Endothelial cell (in vitro differentiated cells): ENCODE measurements around the gene CLK1. TPM values are rescaled to one million over a fixed set of nuclear protein-coding genes. Genes with fewer than 3 reads are reported as not detected.
"Not testable (repeated sequence)": the region's sequence is repeated elsewhere in the genome, so short reads cannot be mapped to it uniquely, and the experiment has no call there.

ENCODE experiments used
- DNase-seq: peaks from one replicate; pipeline ENCODE4 v3.0.0; 2021; ENCODE audit warnings: low spot score
- H3K27ac Mint-ChIP-seq: one replicate; pipeline ENCODE4 v1.8.0; 2021; ENCODE audit warnings: mixed read lengths, inconsistent platforms; ENCODE audit not compliant: unreplicated experiment
- H3K27me3 Mint-ChIP-seq: one replicate; pipeline ENCODE4 v1.8.0; 2021; ENCODE audit warnings: mild to moderate bottlenecking, moderate library complexity, mixed read lengths, inconsistent platforms; ENCODE audit not compliant: unreplicated experiment
- H3K36me3 Mint-ChIP-seq: one replicate; pipeline ENCODE4 v1.8.0; 2021; ENCODE audit warnings: mild to moderate bottlenecking, low read depth, mixed read lengths, inconsistent platforms; ENCODE audit not compliant: unreplicated experiment
- H3K4me1 Mint-ChIP-seq: one replicate; pipeline ENCODE4 v1.8.0; 2021; ENCODE audit warnings: mild to moderate bottlenecking, mixed read lengths, inconsistent platforms; ENCODE audit not compliant: unreplicated experiment
- H3K4me3 Mint-ChIP-seq: one replicate; pipeline ENCODE4 v1.8.0; 2021; ENCODE audit warnings: mild to moderate bottlenecking, mixed read lengths, inconsistent platforms; ENCODE audit not compliant: unreplicated experiment
- H3K9me3 Mint-ChIP-seq: one replicate; pipeline ENCODE4 v1.8.0; 2021; ENCODE audit warnings: mixed read lengths, inconsistent platforms; ENCODE audit not compliant: unreplicated experiment
- total RNA-seq: library from RNA; stranded (reverse); fragmentation: NEBNext Ultra II Directional; extraction: Animal tissue kit (Norgen Biotek cat#: 25700); gene quantifications from one replicate; pipeline ENCODE4 v1.2.1, GENCODE V29; 2021; ENCODE audit not compliant: unreplicated experiment
- TF ChIP-seq, protein P1 (sequence below): fragments of 200-600 bp; sonication (generic); IDR thresholded peaks from one replicate; pipeline ENCODE4 v1.5.0; 2021; ENCODE audit warnings: antibody characterized with exemption; ENCODE audit not compliant: unreplicated experiment

The CLK1 gene
- total RNA-seq, 1 donor from 2014 or later, result 92.6 TPM

DNA sequence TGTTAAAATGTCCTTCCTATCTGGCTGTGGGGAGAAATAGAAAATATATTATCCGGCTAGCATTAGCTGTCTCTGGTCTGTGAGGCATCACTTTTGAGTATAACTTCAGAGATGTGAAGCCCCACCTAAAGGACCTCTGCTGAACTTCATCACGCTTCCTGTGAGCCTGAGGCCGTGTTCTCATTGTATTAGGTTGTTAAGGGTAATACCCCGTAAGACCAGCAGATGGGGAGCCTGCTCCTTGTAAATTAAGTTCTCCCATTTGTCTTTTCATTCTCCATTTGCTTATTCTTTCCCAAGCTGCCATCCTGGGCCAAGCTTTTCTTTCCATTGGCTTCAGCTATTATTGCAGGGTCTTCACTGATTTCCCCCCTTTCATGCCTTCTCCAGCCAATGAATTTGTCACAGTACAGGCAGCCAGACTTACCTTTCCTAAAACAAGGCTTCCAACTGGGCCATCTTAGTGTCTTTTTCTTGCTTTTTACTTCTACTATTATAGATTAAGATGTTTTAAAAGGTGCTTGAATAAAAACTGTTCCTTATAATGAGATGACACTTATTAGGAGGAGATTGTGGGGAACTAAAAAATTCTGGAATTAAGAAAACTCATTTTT is 37.1 kb upstream of the CLK1 start:
- TF ChIP-seq, protein P1, sequence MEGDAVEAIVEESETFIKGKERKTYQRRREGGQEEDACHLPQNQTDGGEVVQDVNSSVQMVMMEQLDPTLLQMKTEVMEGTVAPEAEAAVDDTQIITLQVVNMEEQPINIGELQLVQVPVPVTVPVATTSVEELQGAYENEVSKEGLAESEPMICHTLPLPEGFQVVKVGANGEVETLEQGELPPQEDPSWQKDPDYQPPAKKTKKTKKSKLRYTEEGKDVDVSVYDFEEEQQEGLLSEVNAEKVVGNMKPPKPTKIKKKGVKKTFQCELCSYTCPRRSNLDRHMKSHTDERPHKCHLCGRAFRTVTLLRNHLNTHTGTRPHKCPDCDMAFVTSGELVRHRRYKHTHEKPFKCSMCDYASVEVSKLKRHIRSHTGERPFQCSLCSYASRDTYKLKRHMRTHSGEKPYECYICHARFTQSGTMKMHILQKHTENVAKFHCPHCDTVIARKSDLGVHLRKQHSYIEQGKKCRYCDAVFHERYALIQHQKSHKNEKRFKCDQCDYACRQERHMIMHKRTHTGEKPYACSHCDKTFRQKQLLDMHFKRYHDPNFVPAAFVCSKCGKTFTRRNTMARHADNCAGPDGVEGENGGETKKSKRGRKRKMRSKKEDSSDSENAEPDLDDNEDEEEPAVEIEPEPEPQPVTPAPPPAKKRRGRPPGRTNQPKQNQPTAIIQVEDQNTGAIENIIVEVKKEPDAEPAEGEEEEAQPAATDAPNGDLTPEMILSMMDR, result peak; percentile 77
- Mint-ChIP-seq H3K27me3 (no peaks in the 10 kb centered on the region), H3K4me3 (no peak overlapping the region), H3K4me1 (peaks cover 4% of the 10 kb centered on the region), H3K27ac (no peak overlapping the region), H3K36me3 (peaks cover 3% of the 10 kb centered on the region), H3K9me3 (no peaks in the 10 kb centered on the region)
- peak; percentile 68 for DNase-seq

DNA sequence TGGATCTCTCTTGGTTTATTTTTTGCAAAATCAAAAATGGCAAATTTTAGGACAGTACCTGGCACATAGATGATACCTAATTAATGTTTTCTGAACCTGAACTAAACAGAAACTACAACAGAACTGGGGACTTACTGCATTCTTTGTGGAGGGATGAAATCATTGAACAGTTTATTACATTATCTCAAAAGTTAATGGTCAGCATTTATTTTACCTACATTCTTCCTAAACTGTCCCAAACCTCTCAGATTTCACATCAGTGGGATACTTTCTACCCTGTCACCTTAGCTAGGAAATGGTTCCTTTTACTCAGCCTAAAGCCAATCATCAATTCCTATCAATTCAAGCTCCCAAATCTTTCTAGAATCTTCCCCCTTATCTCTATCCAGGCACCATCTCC is 35.0 kb upstream of the CLK1 start:
- Mint-ChIP-seq H3K4me1 (peaks cover 4% of the 10 kb centered on the region), H3K27ac (no peak overlapping the region), H3K9me3 (no peaks in the 10 kb centered on the region), H3K27me3 (no peaks in the 10 kb centered on the region), H3K4me3 (no peak overlapping the region), H3K36me3 (peaks cover 7% of the 10 kb centered on the region)
- DNase-seq, result no peak
- TF ChIP-seq, protein P1, result no peak

DNA sequence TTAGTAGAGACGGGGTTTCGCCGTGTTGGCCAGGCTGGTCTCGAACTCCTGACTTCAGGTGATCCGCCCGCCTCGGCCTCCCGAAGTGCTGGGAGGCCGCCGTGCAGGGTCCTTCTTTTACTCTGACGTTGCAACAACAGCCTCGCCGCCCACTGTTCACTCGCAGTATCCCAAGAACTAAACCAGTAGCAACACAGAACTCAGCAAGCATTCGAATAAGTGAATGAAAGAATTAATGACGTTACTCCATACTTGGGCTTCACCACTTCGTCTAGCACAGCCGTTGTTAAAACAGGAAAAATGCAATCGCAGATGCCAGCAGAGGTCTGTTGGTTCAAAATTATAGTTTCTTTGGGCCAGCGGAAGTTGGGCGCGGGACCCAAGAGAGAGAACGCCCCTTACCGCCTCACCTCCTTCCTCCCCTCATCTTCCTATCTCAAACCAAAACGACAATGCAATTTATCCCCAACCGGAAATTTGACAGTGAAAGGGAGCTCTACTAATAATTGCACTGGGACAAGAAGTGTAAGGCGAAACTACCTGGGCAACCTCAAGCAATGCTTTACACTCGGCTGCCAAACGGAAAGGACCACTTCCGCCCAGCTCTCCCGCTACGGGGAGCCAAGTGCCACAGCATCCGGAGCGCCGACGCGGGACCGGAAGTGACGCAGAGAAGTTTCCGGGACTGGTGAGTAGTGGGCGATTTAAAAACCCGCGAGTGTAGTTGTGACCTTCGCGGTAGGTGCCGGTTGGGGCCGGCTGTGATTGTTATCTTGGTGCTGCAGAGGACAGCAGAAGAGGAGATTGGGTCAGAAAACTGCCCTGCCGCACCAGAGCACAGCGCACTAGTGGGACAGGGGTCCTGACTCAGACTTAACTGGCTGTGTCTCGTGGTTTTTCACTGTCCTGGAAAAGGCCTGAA is 24.5 kb upstream of the CLK1 start, which contains the start of the genes NIF3L1 and PPIL3:
TSS of gene NIF3L1 (plus strand) at position 668 of the 922 bp plus-strand sequence. CDS start 2,573 bp downstream, outside the sequence.
TSS of gene PPIL3 (minus strand) at position 374 of the 922 bp plus-strand sequence. CDS start 1,462 bp downstream, outside the sequence.
- Mint-ChIP-seq H3K27me3 (peaks cover 16% of the 10 kb centered on the region), H3K27ac (peak within 1 kb of the TSS; percentile 99), H3K4me3 (peak within 1 kb of the TSS; percentile 95), H3K9me3 (no peaks in the 10 kb centered on the region), H3K4me1 (peaks cover 33% of the 10 kb centered on the region), H3K36me3 (peaks cover 6% of the 10 kb centered on the region)
- TF ChIP-seq, protein P1, result no peak
- DNase-seq, result peak; percentile 97

DNA sequence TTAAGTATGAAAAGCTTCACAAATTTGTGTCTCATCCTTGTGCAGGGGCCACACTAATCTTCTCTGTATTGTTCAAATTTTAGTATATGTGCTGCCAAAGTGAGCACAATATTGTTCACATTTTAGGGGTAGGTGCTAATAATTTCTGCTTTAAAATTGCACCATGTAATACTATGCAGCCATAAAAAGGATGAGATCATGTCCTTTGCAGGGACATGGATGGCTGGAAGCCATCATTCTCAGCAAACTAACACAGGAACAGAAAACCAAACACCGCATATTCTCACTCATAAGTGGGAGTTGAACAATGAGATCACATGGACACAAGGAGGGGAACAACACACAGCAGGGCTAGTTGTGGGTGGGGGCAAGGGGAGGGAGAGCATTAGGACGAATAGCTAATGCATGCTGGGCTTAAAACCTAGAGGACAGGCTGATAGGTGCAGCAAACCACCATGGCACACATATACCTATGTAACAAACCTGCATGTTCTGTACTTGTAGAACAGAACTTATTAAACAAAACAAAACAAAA is 17.3 kb upstream of the CLK1 start:
- not testable (repeated sequence) for H3K4me1 Mint-ChIP-seq, H3K27ac Mint-ChIP-seq, DNase-seq, H3K27me3 Mint-ChIP-seq, H3K9me3 Mint-ChIP-seq, H3K4me3 Mint-ChIP-seq
- H3K36me3 Mint-ChIP-seq, result peaks cover 18% of the 10 kb centered on the region

DNA sequence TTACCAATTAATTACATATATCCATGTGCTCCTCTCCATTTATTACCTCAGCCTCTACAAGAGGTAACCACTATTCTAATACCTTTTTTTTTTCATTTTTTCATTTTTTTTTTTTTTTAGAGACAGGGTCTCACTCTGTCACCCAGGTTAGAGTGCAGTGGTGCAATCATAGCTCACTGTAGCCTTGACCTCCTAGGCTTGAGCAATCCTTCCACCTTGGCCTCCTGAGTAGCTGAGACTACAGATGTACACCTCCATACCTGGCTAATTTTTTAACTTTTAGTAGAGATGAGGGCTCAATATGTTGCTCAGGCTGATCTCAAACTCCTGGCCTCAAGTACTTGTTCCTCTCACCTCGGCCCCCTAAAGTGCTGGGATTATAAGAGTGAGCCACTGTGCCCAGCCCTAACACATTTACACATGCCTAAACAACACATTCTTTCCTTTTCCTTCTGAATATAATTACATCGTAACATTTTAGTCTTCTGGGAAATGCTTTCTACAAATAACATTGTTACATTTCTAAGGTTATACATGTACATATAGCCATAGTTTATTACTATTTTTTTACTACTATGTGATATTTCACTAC is 13.9 kb upstream of the CLK1 start:
- peaks cover 18% of the 10 kb centered on the region for H3K36me3 Mint-ChIP-seq
- H3K4me3 Mint-ChIP-seq, result no peak overlapping the region
- H3K4me1 Mint-ChIP-seq, result no peaks in the 10 kb centered on the region
- TF ChIP-seq, protein P1, result no peak
- no peak overlapping the region for H3K27ac Mint-ChIP-seq
- DNase-seq, result no peak
- H3K27me3 Mint-ChIP-seq, result peaks cover 1% of the 10 kb centered on the region
- no peaks in the 10 kb centered on the region for H3K9me3 Mint-ChIP-seq
